PC-3 (cell line): Measurements from ENCODE around the gene WNT7A.

ENCODE experiments used
- CTCF ChIP-seq: fragments of 300-600 bp; sonication (generic); conservative IDR thresholded peaks from 2 replicates; pipeline ENCODE4 v1.5.1; 2017; ENCODE audit warnings: antibody characterized with exemption, low read depth, mild to moderate bottlenecking, low read length
- EZH2 ChIP-seq: fragments of 300-600 bp; sonication (generic); IDR thresholded peaks from one replicate; pipeline ENCODE4 v1.6.1; 2017; ENCODE audit warnings: antibody characterized with exemption, mild to moderate bottlenecking, low read length; ENCODE audit not compliant: unreplicated experiment

GRCh38 chr3:13790376-13791197 is 89.3 kb downstream of the WNT7A start:
- TF ChIP-seq EZH2 (no peak), CTCF (no peak)
